GM23248 (cell line): ENCODE results near the gene ADGRL4.

ENCODE experiments used
- EZH2 ChIP-seq: fragments of 200-600 bp; sonication (generic); IDR thresholded peaks from 2 replicates; pipeline ENCODE4 v1.6.1; 2018; ENCODE audit warnings: antibody characterized with exemption, mild to moderate bottlenecking; ENCODE audit not compliant: insufficient read depth, poor library complexity, severe bottlenecking
- EZH2phosphoT487 ChIP-seq: fragments of 200-600 bp; sonication (generic); IDR thresholded peaks from 2 replicates; pipeline ENCODE4 v1.6.1; 2018; ENCODE audit warnings: antibody characterized with exemption, moderate library complexity, mild to moderate bottlenecking, low read depth; ENCODE audit not compliant: insufficient read depth

DNA sequence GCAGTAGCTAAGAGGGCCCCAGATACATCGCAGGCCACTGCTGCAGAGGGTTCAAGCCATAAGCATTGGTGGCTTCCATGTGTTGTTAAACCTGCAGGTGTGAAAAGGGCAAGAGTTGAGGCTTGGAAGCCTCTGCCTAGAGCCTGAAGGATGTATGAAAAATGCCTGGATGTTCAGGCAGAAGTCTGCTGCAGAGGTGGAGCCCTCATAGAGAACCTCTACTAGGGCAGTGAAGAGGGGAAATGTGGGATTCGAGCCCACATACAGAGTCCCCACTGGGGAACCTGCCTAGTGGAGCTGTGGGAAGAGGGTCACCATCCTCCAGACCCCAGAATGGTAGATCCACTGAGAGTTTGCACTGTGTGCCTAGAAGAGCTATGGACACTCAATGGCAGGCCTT lies 30.6 kb upstream of the ADGRL4 start:
- TF ChIP-seq EZH2phosphoT487 (no peak), EZH2 (no peak)
